K562 (cell line): Measurements from ENCODE around the gene TP53I3. TPM values are rescaled to one million over a fixed set of nuclear protein-coding genes. Genes with fewer than 3 reads are reported as not detected.

ENCODE experiments used
- ARID2 ChIP-seq: fragments of 450-650 bp; IDR thresholded peaks from 2 replicates; pipeline ENCODE4 v1.6.1; 2017; ENCODE audit warnings: antibody characterized with exemption, mild to moderate bottlenecking
- ARID3A ChIP-seq: IDR thresholded peaks from 2 replicates; pipeline ENCODE4 v1.6.1; 2012; ENCODE audit warnings: low read depth, low read length, improper control_type of control experiment, borderline replicate concordance
- ATF7 ChIP-seq: fragments of 450-650 bp; IDR thresholded peaks from 2 replicates; pipeline ENCODE4 v1.7.1; 2014; ENCODE audit warnings: mild to moderate bottlenecking, moderate library complexity
- CREB1 ChIP-seq, 2 experiments: sonication (generic) in 1 of 2; formaldehyde crosslinking in 1 of 2; IDR thresholded peaks; 2 replicates each; pipeline versions ENCODE4 v1.6.1 to v1.8.0; 2012 to 2022; ENCODE audit warnings: inconsistent platforms in 1 of 2, mild to moderate bottlenecking in 1 of 2, missing genetic modification reagents in 1 of 2, moderate library complexity in 1 of 2
- DEAF1 ChIP-seq: fragments of 450-650 bp; formaldehyde crosslinking; IDR thresholded peaks from 2 replicates; pipeline ENCODE4 v1.4.0; 2020; ENCODE audit warnings: mild to moderate bottlenecking, moderate library complexity
- ELF4 ChIP-seq: fragments of 450-650 bp; formaldehyde crosslinking; IDR thresholded peaks from 2 replicates; pipeline ENCODE4 v1.4.0; 2022; ENCODE audit warnings: missing genetic modification characterization
- HEY1 ChIP-seq: fragments of 250-450 bp; sonication (Bioruptor Pico); IDR thresholded peaks from 2 replicates; pipeline ENCODE4 v1.5.0; 2020; ENCODE audit warnings: mild to moderate bottlenecking, moderate library complexity, borderline replicate concordance
- IFI16 ChIP-seq: fragments of 250-450 bp; sonication (Bioruptor Pico); IDR thresholded peaks from 2 replicates; pipeline ENCODE4 v2.1.2; 2022; ENCODE audit warnings: mild to moderate bottlenecking, inconsistent platforms
- MXD1 ChIP-seq: fragments of 250-450 bp; sonication (Bioruptor Pico); IDR thresholded peaks from 2 replicates; pipeline ENCODE4 v1.8.0; 2021; ENCODE audit warnings: borderline replicate concordance, mild to moderate bottlenecking, moderate library complexity; ENCODE audit not compliant: poor library complexity, severe bottlenecking
- NR2F6 ChIP-seq: fragments of 450-650 bp; formaldehyde crosslinking; IDR thresholded peaks from 2 replicates; pipeline ENCODE4 v1.4.0; 2020; ENCODE audit warnings: mild to moderate bottlenecking
- PTRF ChIP-seq: fragments of 450-650 bp; IDR thresholded peaks from 2 replicates; pipeline ENCODE4 v1.6.1; 2016; ENCODE audit warnings: mild to moderate bottlenecking, missing genetic modification characterization, missing compliant biosample characterization
- REST ChIP-seq, 2 experiments: fragments of 450-650 bp; formaldehyde crosslinking in 1 of 2; IDR thresholded peaks; 2 replicates each; pipeline versions ENCODE4 v1.4.0 to v1.6.1; 2014 to 2020; ENCODE audit warnings: mild to moderate bottlenecking in 2 of 2, borderline replicate concordance in 1 of 2, low read depth in 1 of 2
- ZKSCAN8 ChIP-seq: fragments of 200-800 bp; sonication (Bioruptor generic); IDR thresholded peaks from 2 replicates; pipeline ENCODE4 v1.6.1; 2016; ENCODE audit warnings: missing genetic modification characterization, missing compliant biosample characterization
- ZNF324 ChIP-seq: fragments of 250-450 bp; sonication (Bioruptor Pico); IDR thresholded peaks from 2 replicates; pipeline ENCODE4 v1.4.0; 2020; ENCODE audit warnings: mild to moderate bottlenecking
- ZNF347 ChIP-seq: fragments of 450-650 bp; formaldehyde crosslinking; IDR thresholded peaks from 2 replicates; pipeline ENCODE4 v1.4.0; 2020; ENCODE audit warnings: low read depth, mild to moderate bottlenecking, moderate library complexity
- polyA plus RNA-seq, 8 experiments: library from polyadenylated mRNA; depleted of rRNA in 4 of 8; stranded (reverse) in 5 of 8; unstranded in 3 of 8; fragments of >200 nt; fragmentation: Nextera tagmentation in 2 of 8; fragmentation: Illumina TruSeq in 1 of 8; extraction: Ambion mirVana in 2 of 8; extraction: Trizol in 1 of 8; gene quantifications; 2 replicates each; pipeline versions ENCODE4 v1.2.1 to v1.2.3, GENCODE V29; 2011 to 2014; ENCODE audit warnings: inconsistent platforms in 1 of 8, missing spikeins in 1 of 8
- total RNA-seq, 7 experiments: library from RNA; depleted of rRNA in 6 of 7; stranded (reverse); fragments of >200 nt in 6 of 7; fragmentation: Illumina TruSeq in 2 of 7; extraction: Trizol in 2 of 7; gene quantifications; 2 replicates each; pipeline versions ENCODE4 v1.2.1 to v1.2.3, GENCODE V29; 2011 to 2021; ENCODE audit warnings: low replicate concordance in 1 of 7

TP53I3 gene
- total and polyA plus RNA-seq, 9 of the 15 experiments (the other 6 are each of a cell fraction or from before 2014, with no cell fraction given), result 0.65 to 9.5 (median 5.6) TPM

GRCh38 chr2:24046930-24047702, 37.5 kb downstream of the TP53I3 start, which contains the start of gene WDCP (continued):
- TF ChIP-seq REST (IDR thresholded peaks at IDR 0.05; ENCODE audit: borderline replicate concordance) (no peak), REST (CRISPR knock-in tag; IDR thresholded peaks at IDR 0.05; ENCODE audit: low read depth) (no peak), DEAF1 (CRISPR knock-in tag) (no peak), MXD1 (CRISPR knock-in tag) (no peak), PTRF (tag) (no peak), CREB1 (IDR thresholded peaks at IDR 0.05) (no peak), CREB1 (CRISPR knock-in tag; IDR thresholded peaks at IDR 0.05) (no peak), ARID2 (no peak), IFI16 (CRISPR knock-in tag) (no peak), NR2F6 (CRISPR knock-in tag) (no peak), ZKSCAN8 (CRISPR knock-in tag) (no peak), HEY1 (CRISPR knock-in tag) (no peak), ZNF347 (no peak), ARID3A (0 out of 2 replicates have a peak, but pooled peaks have one; percentile 50), ELF4 (peak; percentile 94), ATF7 (peak; percentile 70; the same call in 1 of the 2 replicates), ZNF324 (CRISPR knock-in tag) (no peak)
